ENCODE results near the gene TMEM116.
"Not testable (repeated sequence)": the region's sequence is repeated elsewhere in the genome, so short reads cannot be mapped to it uniquely, and the experiment has no call there.

The TMEM116 gene

DNA sequence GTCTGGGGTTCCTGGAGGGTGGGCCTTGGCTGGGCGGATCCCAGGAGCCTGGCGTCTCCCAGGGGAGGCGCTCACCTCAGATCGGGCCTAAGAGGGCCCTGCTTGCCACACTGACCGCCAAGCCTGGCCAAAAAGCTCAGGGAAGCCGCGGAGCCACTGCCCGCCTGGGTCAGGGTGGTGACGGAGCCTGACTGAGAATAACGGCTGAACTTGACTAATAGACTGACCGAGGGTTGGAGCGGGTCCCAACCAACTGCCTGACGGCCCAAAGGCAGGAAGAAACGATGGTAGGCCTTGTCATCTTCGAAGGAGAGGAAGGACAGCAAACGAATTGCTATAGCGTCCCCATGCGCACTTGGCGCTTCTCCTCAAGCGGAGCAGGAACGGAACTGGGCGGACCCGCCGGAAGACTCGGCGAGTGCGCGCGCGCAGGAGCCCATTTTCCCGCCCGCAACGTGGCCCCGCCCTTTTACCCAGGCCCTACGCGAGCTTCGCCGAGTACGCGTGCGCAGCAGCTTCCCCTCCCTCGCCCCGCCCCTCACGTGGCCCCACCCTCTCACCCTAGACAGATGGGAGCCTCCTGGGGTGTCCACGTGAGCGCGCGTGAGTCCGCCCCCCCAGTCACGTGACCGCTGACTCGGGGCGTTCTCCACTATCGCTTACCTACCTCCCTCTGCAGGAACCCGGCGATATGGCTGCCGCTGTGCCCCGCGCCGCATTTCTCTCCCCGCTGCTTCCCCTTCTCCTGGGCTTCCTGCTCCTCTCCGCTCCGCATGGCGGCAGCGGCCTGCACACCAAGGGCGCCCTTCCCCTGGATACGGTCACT, at the start of gene TMEM116, which contains the start of gene ERP29:
TSS of gene TMEM116 (minus strand) at position 391 of the 826 bp plus-strand sequence. CDS start 7,895 bp downstream, outside the sequence.
TSS of gene ERP29 (plus strand) at position 652 of the 826 bp plus-strand sequence. CDS start at position 692, 40 bp downstream.
- DNase-seq (ENCODE audit: low read depth, low spot score): peak; percentile 99

DNA sequence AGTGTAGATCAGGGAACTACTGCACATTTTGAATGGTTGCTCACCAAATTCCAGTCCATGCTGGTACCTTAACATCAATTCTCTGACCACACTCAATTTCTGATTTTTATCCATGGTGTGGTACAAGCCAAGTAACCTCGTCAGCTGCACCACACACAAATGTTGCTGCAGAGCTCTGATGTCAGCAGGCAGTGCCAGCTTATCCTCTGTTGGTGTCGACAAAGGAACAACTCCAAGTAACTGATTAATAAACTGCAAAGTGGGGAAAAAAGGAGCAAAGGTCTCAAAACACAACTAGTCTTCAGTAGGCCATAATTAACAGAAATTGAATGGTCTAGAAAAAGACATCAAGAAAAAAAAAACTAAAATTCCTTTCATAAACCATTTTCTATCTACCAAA, 48.2 kb upstream of the TMEM116 start:
- no peak for DNase-seq (ENCODE audit: low read depth, low spot score)

DNA sequence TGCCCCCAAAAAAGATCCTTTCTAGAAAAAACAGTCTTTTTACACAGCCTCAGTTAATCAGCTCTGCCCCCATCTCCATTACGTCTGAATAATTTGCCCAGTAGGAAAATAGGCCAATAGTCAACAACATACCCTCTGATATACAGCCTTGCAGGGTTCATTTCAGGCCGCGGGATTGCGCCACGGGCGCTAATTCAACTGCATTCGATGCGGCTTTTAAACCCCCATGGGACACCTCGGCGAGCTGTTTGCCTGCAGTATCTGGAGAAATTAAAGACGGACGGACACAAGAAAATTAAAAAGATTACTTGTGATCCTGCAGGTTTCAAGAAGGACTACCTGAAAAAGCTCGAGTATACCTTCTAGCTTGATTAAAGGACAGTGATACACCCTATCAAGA, 36.4 kb upstream of the TMEM116 start:
- DNase-seq (ENCODE audit: low read depth, low spot score): no peak

DNA sequence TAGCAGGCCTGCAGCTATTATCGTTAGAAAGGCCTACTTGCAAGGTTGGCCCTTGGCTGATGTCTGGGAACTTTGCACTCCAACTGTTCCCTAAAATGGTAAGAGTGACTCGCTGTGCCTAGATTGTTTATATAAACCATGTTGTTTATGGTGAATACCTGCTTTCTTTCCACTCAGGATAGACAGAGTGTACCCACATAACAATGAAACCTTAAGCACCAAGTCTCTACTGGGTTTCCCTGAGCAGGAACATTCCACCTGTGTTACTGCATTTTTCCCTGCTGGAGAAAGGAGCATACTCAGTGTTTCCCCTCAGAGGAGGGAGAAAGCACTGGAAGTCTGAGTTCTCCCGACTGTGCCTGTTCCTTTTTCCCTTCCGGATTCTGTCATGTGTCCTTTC, 33.0 kb upstream of the TMEM116 start:
- DNase-seq (ENCODE audit: low read depth, low spot score): no peak

DNA sequence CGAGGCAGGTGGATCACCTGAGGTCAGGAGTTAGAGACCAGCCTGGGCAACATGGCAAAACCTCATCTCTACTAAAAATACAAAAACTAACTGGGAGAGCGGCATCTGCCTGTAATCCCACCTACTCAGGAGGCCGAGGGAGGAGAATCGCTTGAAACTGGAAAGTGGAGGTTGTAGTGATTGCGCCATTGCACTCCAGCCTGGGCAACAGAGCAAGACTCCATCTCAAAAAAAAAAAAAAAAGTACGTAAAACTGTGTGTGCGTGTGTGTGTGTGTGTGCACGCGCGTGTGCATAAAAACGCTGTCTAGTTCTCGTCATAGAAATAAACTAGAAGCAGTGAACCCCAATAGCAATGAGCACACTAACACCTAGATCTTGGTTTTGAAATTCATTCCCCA, 23.6 kb upstream of the TMEM116 start:
- not testable (repeated sequence) for DNase-seq (ENCODE audit: low read depth, low spot score)

DNA sequence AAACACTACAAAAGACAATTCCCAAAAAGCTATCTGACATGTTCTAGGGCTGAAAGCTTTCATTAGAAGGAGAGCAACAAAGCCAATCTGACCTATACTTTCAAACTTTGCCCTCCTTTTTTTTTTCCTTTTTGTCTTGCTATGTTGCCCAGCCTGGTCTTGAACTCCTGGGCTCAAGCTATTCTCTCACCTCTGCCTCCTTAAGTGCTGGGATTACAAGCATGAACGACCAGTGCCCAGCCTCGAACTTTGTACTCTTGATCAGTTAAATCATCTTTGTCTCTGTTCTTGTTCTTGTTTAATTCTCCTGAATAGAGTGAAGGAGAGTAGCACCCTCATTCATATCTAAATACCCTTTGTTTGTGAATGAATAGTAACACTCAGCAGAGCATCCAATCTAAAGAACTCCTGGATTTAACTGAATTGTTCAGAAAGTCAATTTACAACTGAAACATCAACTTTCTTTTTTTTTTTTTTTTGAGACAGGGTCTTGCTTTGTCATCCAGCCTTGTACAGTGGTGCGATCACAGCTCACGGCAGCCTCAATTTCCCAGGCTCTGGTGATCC, 22.3 kb upstream of the TMEM116 start:
- no peak for DNase-seq (ENCODE audit: low read depth, low spot score)

DNA sequence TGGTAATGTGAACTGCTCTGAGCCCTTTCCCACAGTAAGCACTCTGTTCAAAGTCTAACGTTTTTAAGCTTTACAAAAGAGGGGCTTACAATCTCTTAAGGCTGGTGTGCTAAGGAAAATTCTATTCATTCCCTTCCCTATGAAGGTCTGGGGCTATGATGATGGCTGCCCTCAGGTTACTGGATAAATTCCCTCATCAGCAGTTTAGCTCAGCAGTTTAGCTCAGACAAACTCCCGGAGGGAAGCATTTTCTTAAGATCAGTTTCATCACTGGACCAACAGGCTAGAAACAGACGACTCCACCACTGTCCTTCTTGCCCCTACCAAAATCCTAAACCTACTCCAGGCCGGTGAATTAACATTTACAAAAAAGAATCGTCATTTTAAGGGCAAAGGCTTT, 19.3 kb upstream of the TMEM116 start:
- no peak for DNase-seq (ENCODE audit: low read depth, low spot score)

DNA sequence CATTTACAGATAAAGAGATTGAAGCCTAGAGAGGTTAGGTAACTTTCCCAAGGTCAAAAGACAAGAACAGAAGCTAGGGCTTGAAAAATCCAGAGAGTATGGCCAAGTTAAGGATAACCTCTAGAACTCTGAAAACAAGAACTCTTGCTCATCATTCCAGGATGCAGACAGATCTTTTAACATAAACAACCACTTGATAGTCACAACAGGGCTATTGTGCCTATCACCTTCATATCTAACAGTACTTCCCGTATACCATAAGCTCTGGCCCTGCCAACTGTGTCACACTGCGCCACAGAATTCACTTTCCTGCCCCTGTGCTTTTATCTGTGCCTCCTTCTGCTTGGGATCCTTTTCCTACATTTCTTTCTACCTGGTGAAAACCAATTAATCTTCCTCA, 18.5 kb upstream of the TMEM116 start:
- no peak for DNase-seq (ENCODE audit: low read depth, low spot score)

DNA sequence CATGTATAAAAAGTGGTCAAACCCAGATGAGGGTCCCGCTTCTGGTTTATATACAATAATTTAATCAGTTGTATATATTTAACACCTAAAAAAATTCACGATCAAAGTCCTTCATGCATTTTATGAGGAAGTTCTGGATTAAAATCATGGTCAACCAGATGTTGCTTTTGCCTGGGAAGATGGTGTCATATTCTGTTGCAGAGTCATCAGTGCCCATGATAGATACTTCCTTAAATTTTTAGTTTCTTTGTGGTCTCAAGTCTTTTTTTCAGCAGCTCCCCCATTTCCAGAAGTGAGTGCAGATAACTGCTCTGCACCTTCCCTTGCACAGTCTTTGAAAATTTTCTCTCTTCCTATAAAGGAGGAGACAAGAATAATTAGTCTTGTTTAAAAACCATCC, 16.3 kb upstream of the TMEM116 start:
- no peak for DNase-seq (ENCODE audit: low read depth, low spot score)

DNA sequence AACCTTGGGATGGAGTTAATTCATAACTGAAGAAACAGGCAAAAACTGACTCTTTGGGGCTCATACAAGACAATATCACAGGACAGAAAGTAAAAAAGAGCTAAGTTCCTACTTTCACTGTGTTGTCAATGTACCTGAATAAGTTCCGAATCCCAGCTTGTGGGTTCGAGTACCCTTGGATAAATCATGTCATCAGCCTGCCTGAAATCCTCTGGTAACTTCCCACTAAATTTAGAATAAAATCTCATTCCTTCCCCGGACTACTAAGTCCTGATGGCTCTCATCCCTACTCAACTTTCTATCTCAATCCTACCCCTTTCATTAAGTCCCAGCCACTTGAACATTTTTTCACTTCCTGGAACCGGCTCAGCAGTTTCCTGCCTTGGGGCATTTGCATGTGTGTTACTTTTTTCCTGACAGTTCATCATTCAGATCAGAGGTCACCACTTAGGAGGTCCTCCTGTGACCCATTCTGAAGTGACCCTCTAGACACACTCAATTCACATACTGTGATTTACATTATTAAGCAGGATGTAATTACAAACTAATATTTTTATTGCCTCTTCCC, 12.9 kb upstream of the TMEM116 start:
- peak; percentile 63 for DNase-seq (ENCODE audit: low read depth, low spot score)

DNA sequence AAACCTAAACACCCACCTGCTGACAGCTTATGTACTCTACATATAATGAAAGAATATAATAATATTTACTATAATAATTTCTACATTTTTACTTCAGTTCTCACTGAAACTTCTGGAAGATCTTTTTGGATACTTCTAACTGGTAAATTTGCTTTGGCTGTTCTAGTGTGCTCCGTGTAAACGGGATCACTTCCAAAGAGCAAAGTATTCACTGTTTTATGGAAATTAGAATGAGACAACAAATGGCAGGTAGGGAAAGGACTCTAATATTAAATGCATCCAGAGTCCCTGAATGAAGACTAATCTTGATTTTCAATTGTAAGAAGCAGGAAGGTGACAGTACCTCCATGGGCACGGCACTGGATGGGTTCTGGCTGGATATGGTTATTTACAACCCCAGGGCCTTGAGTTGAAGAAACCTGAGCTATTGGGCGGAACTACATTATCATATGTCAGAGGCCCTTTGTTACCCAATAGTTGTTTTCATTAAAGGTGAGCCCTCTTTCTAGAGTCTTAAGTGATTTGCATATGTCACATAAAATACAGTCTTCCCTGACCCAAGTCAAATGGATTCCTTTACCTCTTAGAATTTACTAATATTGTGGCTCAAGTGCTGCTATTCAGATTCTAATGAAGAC, 10.9 kb upstream of the TMEM116 start:
- no peak for DNase-seq (ENCODE audit: low read depth, low spot score)

DNA sequence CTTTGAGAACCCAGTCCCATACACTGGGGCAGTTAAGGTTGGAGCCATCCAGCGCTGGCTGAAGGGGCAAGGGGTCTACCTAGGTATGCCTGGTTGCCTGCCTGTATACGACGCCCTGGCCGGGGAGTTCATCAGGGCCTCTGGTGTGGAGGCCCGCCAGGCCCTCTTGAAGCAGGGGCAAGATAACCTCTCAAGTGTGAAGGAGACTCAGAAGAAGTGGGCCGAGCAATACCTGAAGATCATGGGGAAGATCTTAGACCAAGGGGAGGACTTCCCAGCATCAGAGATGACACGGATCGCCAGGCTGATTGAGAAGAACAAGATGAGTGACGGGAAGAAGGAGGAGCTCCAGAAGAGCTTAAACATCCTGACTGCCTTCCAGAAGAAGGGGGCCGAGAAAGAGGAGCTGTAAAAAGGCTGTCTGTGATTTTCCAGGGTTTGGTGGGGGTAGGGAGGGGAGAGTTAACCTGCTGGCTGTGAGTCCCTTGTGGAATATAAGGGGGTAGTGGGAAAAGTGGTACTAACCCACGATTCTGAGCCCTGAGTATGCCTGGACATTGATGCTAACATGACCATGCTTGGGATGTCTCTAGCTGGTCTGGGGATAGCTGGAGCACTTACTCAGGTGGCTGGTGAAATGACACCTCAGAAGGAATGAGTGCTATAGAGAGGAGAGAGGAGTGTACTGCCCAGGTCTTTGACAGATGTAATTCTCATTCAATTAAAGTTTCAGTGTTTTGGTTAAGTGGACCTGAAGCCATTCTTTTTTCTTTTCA, 9.5 kb upstream of the TMEM116 start:
- DNase-seq (ENCODE audit: low read depth, low spot score): no peak

DNA sequence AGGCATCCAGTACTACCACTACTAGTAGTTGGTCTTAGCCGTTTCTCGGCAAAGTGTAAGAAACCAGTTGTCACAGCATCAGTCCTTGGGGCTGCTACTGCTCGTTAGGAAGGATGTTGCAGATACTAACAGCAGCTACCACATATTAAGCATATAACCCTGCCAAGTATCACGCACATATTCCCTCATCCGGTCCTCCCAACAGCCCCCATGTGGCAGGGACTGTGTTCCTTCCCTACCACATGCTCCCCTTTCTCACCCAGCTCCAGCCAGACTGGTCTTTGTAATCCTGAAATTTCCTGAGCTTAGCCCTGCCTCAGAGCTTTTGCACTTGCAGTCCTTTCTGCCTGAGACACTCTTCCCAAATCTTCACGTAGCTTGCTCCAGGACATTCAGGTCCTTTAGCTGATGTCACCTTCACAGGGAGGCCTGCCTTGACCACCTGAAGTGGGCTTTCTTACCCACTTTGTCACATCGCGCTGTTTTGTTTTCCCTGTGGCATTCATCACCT, 8.0 kb upstream of the TMEM116 start:
- no peak for DNase-seq (ENCODE audit: low read depth, low spot score)

DNA sequence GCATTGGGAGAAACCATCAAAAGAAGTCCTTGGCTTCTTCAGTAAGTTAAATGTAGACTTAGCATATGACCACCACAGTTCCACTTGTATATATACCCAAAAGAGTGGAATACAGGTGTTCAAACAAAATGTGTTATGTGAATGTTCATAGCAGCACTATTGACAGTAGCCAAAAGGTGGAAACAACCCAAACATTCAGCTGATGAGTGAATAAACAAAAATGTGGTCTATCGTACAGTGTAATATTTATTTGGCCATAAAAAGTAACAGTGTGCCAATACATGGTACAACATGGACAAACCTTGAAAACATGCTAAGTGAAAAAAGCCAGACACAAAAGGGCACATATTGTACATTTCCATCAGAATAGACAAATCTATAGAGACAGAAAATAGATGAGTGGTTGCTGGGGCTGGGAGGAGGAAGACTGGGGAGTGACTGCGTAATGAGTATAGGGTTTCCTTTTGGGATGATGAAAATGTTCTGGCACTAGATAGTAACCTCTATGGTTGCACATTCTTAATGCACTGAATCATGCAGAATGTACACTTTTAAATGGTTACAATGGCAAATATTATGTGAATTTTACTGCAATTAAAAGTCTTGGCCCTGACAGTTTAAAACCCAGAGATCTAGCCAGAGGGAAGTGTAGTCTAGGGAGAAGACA, 5.7 kb upstream of the TMEM116 start:
- DNase-seq (ENCODE audit: low read depth, low spot score): no peak

DNA sequence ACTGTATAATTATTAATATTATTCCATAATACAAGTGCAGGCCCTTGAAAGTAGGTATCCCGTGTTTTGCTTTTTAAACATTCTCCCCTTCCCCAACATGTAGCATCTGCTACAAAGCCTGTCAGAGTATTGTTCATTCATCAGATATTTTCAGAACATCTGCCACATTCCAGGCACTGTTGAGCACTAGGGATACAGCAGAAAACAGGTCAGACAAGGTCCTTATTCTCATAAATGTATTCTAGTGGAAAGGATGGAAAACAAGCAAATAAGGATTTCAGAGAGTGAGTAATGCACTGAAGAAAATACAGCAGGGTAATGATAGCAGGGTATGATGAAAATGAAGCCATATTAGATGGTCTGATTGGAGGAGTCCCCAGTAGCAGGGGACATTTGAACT, 4.1 kb upstream of the TMEM116 start:
- no peak for DNase-seq (ENCODE audit: low read depth, low spot score)

DNA sequence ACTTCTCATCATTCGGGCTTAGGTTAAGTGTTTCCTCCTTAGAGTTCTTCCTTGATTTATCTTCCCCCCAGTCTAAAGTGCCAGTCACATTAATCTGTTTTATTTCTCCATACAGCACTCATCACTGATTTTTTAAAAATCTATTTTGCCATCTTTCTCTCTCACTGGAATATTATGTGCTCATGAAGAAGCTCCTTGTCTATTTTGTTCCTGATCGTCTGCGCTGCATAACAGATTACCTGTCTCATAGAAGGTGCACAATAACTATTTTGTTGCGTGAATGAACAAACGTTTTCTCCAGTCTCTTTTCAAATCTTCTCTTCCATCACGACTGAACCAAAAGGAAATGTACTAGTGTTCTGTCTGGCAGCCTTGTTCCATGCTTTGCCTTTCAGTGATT, 3.0 kb upstream of the TMEM116 start:
- DNase-seq (ENCODE audit: low read depth, low spot score): no peak

DNA sequence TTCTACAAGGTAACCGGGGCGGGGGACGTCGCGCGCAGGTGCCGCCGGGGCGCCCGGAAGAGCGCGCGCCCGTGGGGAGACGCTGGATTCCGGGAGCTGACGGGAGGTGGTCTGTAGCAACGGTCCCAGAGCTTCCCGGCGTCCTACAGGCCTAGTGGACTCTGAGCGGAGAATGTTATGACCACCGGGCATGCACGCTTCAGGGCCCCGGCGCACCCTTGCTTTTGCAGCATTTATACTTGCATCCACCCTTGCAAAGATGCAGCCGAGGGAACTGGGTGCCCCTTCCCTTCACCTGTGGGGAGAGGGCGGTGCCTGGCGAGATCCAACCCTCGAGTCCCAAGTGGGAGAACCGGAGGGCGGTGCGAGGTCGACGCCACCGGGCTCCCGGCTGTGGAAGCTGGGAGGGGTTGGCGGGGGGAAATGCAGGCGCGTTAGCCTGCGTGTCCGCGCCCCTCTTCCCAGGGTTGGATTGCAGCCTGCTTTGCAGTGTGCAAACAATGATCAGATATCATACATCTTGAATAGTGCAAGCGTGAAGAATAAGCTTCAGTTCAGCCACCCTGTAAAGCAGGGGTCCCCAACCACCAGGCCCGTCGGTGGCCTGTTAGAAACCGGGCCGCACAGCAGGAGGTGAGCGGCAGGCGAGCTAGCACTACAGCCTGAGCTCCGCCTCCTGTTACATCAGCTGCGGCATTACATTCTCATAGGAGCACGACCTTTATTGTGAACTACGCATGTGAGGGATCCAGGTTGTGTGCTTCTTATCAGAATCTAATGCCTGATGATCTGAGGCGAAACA, 837 bp upstream of the TMEM116 start:
- DNase-seq (ENCODE audit: low read depth, low spot score): peak; percentile 82

DNA sequence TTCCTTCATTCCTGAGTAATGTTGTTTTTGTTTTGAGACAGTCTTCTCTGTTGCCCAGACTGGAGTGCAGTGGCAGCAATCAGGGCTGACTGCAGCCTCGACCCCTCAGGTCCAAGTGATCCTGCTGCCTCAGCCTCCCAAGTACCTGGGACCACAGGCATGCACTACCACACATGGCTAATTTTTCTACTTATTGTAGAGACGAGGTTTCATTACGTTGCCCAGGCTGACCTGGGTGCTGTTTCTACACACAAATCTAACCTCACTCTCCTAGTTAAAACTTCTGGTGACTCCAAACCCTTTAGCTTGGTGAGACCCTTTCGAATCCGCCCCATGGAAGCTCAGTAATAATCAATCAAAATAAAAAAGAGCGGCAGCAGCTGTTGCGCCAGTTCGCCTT, 1.3 kb downstream of the TMEM116 start:
- DNase-seq (ENCODE audit: low read depth, low spot score): no peak

DNA sequence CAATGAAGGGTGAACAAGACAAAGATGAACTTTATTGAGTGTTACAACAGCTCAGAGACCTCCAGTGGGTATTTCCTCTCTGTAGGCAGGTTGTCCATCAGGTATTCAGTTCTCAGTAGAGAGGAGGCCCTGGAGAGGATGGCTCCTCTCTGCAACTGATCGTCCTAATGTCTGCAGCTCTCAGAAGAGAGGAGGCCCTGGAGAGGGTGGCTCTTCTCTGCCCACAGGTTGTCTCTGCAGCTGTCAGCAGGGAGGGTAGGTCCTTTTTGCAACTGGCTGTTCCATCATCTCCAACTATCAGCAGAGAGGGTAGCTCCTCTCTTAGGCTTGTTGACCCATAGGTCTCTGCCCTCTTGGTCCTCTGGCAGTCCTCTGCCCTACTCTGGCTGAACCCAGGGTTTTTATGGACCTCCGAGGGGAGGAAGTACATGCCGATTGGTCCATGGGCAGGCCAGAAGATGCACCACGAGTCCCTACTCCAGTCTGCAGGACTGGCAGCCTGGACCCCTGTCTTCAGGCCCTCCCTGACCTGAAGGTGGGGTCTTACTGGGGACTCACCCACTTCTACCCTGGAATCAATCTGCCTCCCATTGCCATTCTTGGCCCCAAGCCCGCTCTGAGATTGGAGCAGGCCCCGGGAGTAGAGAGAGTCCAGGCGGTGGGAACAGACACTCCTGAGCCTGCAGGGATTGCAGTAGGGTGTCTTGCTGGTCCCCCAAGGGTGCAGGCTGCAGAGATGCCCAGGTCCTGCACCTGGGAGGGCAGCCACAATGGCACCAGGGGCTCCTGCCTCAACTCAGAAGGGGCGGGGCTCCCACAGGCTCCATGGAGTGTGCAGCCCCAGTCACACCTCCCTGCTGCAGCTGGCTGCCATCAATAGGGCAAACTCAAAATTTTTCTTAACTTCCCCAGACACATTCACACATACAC, 2.3 kb downstream of the TMEM116 start:
- no peak for DNase-seq (ENCODE audit: low read depth, low spot score)

All from ELF-1 (cell line).